Stimulated activated naive CD4-positive, alpha-beta T cell (primary cell): Measurements from ENCODE around the gene TPX2.
"Not testable (repeated sequence)": the region's sequence is repeated elsewhere in the genome, so short reads cannot be mapped to it uniquely, and the experiment has no call there.

Experiments used
- DNase-seq, 6 experiments: peaks; one replicate each; lab custom pipeline; 2025; lab: John Stamatoyannopoulos, UW

The TPX2 gene

GRCh38 chr20:31720486-31721407, 18.3 kb upstream of the TPX2 start:
- peak in 2 of 6 experiments; percentile 5 to 35 for DNase-seq

GRCh38 chr20:31721408-31722256, 17.5 kb upstream of the TPX2 start:
- no peak for DNase-seq

- DNase-seq = peak; percentile 22 to 64 (median 52)
Observed at GRCh38 chr20:31722257-31723068, 16.6 kb upstream of the TPX2 start, which contains the start of gene BCL2L1. Gene BCL2L1, minus strand, starts transcription at chr20:31722868. Its CDS starts 650 bp downstream, at chr20:31722218.

- DNase-seq = no peak
Observed at GRCh38 chr20:31723069-31723318, 16.1 kb upstream of the TPX2 start.

- peak; percentile 96 to 100 (median 98) for DNase-seq
Observed at GRCh38 chr20:31723319-31724078, 15.6 kb upstream of the TPX2 start.

GRCh38 chr20:31731321-31731717, 7.8 kb upstream of the TPX2 start:
- DNase-seq = no peak

GRCh38 chr20:31739550-31739977, 474 bp downstream of the TPX2 start:
- DNase-seq = no peak

- DNase-seq = no peak
Observed at GRCh38 chr20:31740208-31740607, 1.1 kb downstream of the TPX2 start.

GRCh38 chr20:31740656-31741323, 1.7 kb downstream of the TPX2 start:
- no peak for DNase-seq

- DNase-seq = no peak
Observed at GRCh38 chr20:31746068-31746878, 7.2 kb downstream of the TPX2 start.

- not testable (repeated sequence) for DNase-seq
Observed at GRCh38 chr20:31747028-31747427, 7.9 kb downstream of the TPX2 start.

- no peak for DNase-seq
Observed at GRCh38 chr20:31747640-31748039, 8.6 kb downstream of the TPX2 start.

GRCh38 chr20:31749223-31749622, 10.1 kb downstream of the TPX2 start:
- DNase-seq = no peak

GRCh38 chr20:31751126-31751525, 12.0 kb downstream of the TPX2 start:
- no peak for DNase-seq

- DNase-seq = no peak
Observed at GRCh38 chr20:31757254-31757653, 18.2 kb downstream of the TPX2 start.

GRCh38 chr20:31758521-31758920, 19.4 kb downstream of the TPX2 start:
- no peak for DNase-seq

GRCh38 chr20:31758991-31759390, 19.9 kb downstream of the TPX2 start:
- DNase-seq = no peak

- no peak for DNase-seq
Observed at GRCh38 chr20:31759836-31760518, 20.9 kb downstream of the TPX2 start.

- DNase-seq = no peak
Observed at GRCh38 chr20:31760519-31761240, 21.6 kb downstream of the TPX2 start.
